HG03342 (cell line): Measurements from ENCODE around the gene CLSTN2.

ENCODE experiments used
- ATAC-seq: cut with Tn5 transposase; IDR thresholded peaks from one replicate; pipeline ENCODE4 v1.9.1; 2021; ENCODE audit warnings: mild to moderate bottlenecking, moderate library complexity; ENCODE audit not compliant: unreplicated experiment

Gene CLSTN2

DNA sequence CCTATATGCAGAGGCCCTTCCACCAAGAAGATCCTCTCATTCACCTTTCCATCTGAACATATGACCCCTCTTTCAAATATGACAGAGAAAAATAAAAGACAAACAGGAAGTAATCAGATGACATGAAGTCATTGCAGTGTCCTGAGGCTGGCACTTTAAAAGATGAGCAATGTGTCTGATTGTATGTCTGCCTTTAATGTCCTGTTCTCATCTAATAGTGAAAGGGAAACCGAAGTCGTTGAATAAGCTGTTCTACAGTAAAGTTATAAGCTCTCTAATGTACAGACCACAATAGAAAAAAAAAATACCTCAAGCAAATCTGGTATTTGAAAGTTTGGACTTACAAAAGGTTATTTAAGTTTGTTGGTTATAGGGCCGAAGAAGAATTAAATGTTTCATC lies 243.0 kb downstream of the CLSTN2 start:
- no peak for ATAC-seq

DNA sequence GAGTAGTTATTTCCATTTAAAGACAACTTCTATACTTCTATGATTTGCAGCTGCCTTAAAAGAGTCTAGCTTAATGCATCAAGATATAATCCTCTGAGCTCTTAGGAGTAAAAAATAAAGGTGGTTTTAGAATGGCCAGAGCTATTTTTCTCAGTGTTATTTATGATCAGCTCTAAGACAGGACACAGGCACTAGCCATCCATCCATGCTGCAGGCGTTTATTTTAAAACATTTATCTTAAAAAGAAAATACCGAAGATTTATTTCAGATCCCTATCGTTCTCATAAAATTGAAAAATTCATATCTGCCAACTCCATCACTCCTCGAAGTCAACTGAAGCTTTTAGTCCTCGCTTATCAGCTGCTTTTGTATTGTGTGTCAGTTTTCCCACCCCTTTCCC lies 243.5 kb downstream of the CLSTN2 start:
- no peak for ATAC-seq

GRCh38 chr3:140180603-140181002 lies 245.6 kb downstream of the CLSTN2 start:
- ATAC-seq, result no peak

DNA sequence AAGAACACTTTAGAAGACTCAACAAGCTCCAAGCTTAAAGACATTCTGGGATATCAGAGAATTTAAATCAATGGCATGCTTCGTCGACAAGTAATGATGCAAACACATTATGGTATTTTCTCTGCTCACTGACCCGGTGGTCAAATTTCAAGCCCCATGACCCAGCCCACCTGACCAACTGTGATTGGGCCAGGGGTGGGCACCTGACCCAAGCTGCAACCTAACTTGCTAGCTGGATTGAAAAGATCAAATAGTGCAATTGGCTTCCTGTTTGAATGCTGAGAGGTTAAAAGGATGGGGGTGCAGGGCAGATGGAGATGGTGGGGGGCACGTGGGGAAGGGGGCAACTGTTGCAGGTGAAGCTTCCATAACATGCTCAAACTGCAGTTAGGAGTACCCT lies 250.4 kb downstream of the CLSTN2 start:
- ATAC-seq, result no peak

- ATAC-seq, result no peak
Observed at GRCh38 chr3:140186421-140186920, 251.5 kb downstream of the CLSTN2 start.

DNA sequence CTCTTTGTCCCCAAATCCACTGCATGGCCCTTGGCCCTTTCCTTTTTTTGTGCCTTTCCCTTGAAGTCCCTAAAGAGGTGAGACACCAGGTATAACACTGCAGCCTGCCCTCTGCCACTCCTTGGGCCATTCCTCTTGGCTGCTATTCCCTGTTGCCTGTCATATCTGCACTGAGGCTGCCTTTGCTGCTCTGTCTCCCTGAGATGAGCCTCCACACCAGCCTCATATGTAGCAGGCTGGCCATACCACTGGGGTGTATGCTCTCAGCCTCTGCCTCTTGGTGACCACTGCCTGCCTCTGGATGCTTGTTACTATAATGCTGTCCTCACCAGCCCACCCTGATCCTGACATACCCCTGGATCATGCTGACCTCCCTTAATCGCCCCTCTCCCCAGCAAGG lies 252.0 kb downstream of the CLSTN2 start:
- no peak for ATAC-seq

DNA sequence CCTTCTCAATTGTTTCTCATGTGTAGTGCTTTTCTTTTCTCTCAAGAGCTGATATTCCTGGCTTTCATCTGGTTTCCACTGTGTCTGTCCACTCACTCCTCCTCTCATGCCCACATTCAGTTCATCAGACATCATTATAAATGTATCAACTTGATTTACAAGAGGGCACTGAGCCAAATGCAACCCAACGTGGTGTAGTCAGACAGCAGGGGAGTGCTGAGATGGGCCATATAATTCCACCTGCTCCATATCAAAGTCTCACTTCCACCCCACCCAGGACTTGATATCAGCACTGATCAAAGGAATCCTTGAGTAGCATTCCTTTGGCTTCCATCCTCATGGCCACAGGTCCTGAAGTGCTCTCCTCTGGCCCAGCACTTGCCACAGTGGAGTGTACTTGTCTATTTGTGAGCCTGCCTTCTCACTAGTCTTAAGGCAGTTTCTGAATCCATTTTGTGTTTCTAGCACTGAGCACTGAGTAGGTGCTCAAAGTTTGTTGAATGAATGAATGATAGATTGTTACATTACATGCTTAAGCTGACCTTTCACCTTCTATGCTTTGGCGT lies 252.8 kb downstream of the CLSTN2 start:
- ATAC-seq, result no peak

DNA sequence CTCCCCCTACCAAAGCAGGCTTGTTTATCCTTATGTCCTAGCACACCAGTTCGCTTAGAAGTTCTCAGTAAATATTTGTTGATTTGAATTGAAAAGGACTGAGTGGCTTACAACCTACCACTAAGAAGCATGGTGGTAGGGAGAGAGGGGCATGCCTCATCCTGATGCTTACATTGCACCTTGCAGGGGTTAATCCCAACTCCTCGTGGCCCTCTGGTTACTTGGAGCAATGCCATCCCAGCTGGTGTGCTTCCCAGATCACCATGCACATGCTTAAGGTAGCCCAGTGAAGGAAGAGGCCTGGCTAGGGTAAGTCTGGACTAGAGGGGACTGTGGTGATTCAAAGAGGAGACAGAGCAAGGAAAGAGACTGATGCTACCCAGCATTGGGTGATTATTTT lies 253.3 kb downstream of the CLSTN2 start:
- no peak for ATAC-seq

GRCh38 chr3:140189267-140189666 lies 254.3 kb downstream of the CLSTN2 start:
- no peak for ATAC-seq

- no peak for ATAC-seq
Observed at GRCh38 chr3:140189976-140190375, 255.0 kb downstream of the CLSTN2 start.

- no peak for ATAC-seq
Observed at GRCh38 chr3:140196970-140197369, 262.0 kb downstream of the CLSTN2 start.

DNA sequence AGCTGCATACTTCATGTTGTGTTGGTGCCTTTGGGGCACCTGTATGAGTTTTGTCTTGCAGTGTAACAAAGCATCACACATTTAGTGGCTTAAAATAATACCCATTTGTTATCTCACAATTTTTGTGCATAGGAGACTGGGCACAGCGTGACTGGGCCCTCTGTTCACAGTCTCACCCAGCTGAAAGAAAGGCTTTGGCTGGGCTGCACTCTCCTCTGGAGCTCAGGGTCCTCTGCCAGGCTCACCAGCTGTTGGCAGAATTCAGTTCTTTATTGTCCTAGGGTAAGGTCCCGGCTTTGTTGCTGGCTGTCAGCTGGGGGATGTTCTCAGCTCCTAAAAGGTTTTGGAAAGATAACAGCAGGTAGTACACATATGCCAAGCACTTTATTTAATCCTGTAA lies 263.3 kb downstream of the CLSTN2 start:
- ATAC-seq, result no peak

DNA sequence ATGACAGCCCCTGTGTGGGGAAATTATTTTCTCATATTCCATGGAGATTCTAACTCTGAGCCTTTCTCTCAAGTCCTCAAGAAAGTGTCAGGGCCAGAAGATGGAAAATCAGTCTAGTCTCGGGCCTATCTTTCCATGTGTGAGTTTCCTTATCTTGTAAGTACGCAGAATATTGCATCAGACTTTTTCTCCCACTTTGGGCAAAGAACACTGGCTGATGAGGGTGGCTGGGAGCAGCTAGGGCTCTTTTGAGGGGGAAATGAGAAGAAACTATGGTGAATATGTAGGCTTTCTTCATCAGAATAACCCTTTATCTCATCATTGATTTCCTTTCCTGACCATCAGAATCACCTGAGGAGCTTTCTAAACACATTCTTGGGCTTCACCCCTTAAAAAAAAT lies 264.0 kb downstream of the CLSTN2 start:
- ATAC-seq, result no peak

DNA sequence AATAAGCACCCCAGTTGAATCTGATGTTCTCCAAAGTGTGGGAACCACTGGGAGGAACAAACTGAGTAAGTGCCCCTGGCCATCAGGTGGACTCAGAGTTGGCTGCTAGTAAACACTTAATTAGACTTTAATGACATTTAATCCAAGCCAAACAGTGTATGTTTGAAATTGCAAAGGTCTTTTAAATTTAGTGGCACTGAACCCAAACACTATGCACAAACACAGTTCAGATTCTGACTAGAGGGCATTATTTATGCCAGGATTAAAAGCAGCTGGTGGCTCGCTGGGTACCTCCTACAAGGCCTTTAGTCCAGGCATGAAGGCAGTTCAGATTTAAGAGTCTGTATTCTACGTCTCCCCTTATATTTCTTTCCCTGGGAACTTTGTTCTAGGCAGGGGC lies 264.8 kb downstream of the CLSTN2 start:
- no peak for ATAC-seq

GRCh38 chr3:140203510-140203909 lies 268.5 kb downstream of the CLSTN2 start:
- no peak for ATAC-seq

GRCh38 chr3:140204271-140204984 lies 269.4 kb downstream of the CLSTN2 start:
- no peak for ATAC-seq

GRCh38 chr3:140205598-140205997 lies 270.6 kb downstream of the CLSTN2 start:
- ATAC-seq, result no peak

GRCh38 chr3:140206196-140207040 lies 271.4 kb downstream of the CLSTN2 start:
- no peak for ATAC-seq

GRCh38 chr3:140207541-140207940 lies 272.6 kb downstream of the CLSTN2 start:
- ATAC-seq, result no peak

DNA sequence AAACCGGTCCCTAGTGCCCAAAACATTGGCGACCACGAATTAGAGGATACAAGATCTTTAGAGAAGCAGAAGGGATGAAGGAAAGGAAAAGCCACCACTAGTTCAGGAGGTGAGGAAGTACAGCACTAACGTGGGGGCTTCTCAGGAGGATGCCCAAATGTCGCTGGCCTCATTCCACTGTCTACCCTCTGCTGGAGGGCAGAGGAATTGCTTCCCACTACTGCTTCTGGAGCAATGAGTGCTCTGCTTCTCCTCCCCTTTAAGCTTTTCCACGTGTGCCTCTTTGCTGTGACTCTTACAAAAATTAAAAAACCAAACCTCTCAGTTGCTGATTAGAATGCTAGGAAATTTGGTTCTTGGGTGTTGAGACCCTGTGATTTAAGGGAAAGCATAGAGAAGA lies 281.3 kb downstream of the CLSTN2 start:
- ATAC-seq, result no peak

GRCh38 chr3:140219291-140219690 lies 284.3 kb downstream of the CLSTN2 start:
- ATAC-seq, result no peak

DNA sequence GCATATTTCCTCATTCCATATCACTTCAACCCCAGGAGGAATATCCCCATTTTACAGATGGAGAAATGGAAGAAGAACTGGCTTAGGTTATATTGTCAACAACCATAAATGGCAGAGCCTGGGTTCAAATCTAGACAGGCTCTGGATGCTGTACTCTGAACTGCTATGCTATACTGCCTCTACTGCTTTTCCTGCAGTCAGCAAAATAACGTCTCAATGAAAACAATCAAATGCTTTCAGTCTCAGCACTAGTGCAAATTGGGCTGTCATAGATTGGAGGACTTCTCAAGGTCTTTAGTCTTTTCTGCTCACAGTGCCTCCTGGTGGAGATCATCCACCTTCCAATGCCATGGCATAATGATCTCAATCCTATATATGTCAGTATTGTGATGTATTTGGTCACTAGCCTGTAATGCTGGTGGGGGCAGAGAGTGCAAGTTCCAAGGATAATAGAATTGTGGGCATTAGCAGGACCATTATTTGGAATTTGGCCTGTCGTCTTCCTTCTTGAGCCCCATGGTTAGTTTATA lies 285.0 kb downstream of the CLSTN2 start:
- ATAC-seq, result no peak
